ENCODE measurements around the gene STX2. TPM values are rescaled to one million over a fixed set of nuclear protein-coding genes. Genes with fewer than 3 reads are reported as not detected.
"Not testable (repeated sequence)": the region's sequence is repeated elsewhere in the genome, so short reads cannot be mapped to it uniquely, and the experiment has no call there.

STX2 gene
- 11.2 and 12.6 TPM in 2 replicates for total RNA-seq (2022)
- percentile 52 among the genes with signal in this experiment for Bru-seq, nascent RNA
- percentile 63 among the genes with signal in this experiment for BruChase-seq, experiment 1, labeled RNA remaining after a 2-hour chase
- BruChase-seq, experiment 2, labeled RNA remaining after a 6-hour chase: percentile 65 among the genes with signal in this experiment
- long read RNA-seq, transcript STX2-203 (11 exons, 2,151 nt): major isoform, 10 of 19 reads
- long read RNA-seq, partial matches to known transcripts: 3 of 19 reads
- long read RNA-seq, other reads (novel, unspliced or antisense): 5 of 19 reads

- CTCF ChIA-PET: interaction anchor here (1.0 kb wide), 1 partner anchor 32 kb away, joined by 4 read pairs; no protein-coding TSS in a partner anchor
- peak within 1 kb of the TSS; percentile 69 for H3K4me3 Mint-ChIP-seq (ENCODE audit: unreplicated experiment)
- no peaks in the 10 kb centered on the region for H3K27me3 Mint-ChIP-seq (ENCODE audit: insufficient read depth, unreplicated experiment)
- Histone ChIP-seq H3K27me3 (replicated peaks; ENCODE audit: control insufficient read depth, insufficient read depth, low read length) (no peaks in the 10 kb centered on the region), H3K4me3 (ENCODE audit: low read depth, low read length) (peak within 1 kb of the TSS; percentile 42), H3K4me1 (peaks cover 6% of the 10 kb centered on the region), H3K36me3 (ENCODE audit: control insufficient read depth, insufficient read depth, low read length) (no peaks in the 10 kb centered on the region), H3K9me3 (no peaks in the 10 kb centered on the region)
- DNase-seq: peak; percentile 78 to 91
- H3K36me3 Mint-ChIP-seq (ENCODE audit: insufficient read depth, unreplicated experiment): no peaks in the 10 kb centered on the region
- H3K9me3 Mint-ChIP-seq (ENCODE audit: unreplicated experiment): no peaks in the 10 kb centered on the region
- H3K27ac Mint-ChIP-seq (ENCODE audit: unreplicated experiment): peak within 1 kb of the TSS; percentile 53
- TF ChIP-seq CTCF (IDR thresholded peaks at IDR 0.05; ENCODE audit: insufficient read depth in 1 of 2, low read depth in 1 of 2, low read length in 1 of 2, severe bottlenecking in 1 of 2, unreplicated experiment in 1 of 2): peak; percentile 28 to 37
- H3K4me1 Mint-ChIP-seq (ENCODE audit: low read depth, unreplicated experiment): peaks cover 7% of the 10 kb centered on the region
- POLR2A ChIA-PET: no interaction called here
- no TSS peak for BruUV-seq (replicated peaks)
- intact Hi-C loops (cut with micrococcal nuclease; ENCODE audit: unreplicated experiment): loop anchor here (5.0 kb wide), 1 partner anchor 33 kb away; the partner anchor contains the start of gene RAN
These were observed at the start of gene STX2 for GRCh38 chr12:130838951-130839769. STX2 (minus strand) TSS chr12:130839250; CDS start chr12:130839099, 151 bp downstream.

GRCh38 chr12:130887190-130887589 is 48.1 kb upstream of the STX2 start:
- H3K4me1 ChIP-seq; BruUV-seq (replicated peaks); H3K27me3 Mint-ChIP-seq (ENCODE audit: insufficient read depth, unreplicated experiment); H3K4me1 Mint-ChIP-seq (ENCODE audit: low read depth, unreplicated experiment); H3K4me3 Mint-ChIP-seq (ENCODE audit: unreplicated experiment); intact Hi-C loops (cut with micrococcal nuclease; ENCODE audit: unreplicated experiment); H3K36me3 ChIP-seq (ENCODE audit: control insufficient read depth, insufficient read depth, low read length); H3K27me3 ChIP-seq (replicated peaks; ENCODE audit: control insufficient read depth, insufficient read depth, low read length); H3K36me3 Mint-ChIP-seq (ENCODE audit: insufficient read depth, unreplicated experiment); H3K4me3 ChIP-seq (ENCODE audit: low read depth, low read length); H3K9me3 ChIP-seq; H3K9me3 Mint-ChIP-seq (ENCODE audit: unreplicated experiment); H3K27ac Mint-ChIP-seq (ENCODE audit: unreplicated experiment); DNase-seq; POLR2A ChIA-PET; CTCF ChIA-PET: not testable (repeated sequence)

GRCh38 chr12:130881548-130881947 is 42.5 kb upstream of the STX2 start:
- DNase-seq: no peak
- Mint-ChIP-seq H3K36me3 (ENCODE audit: insufficient read depth, unreplicated experiment) (peaks cover 33% of the 10 kb centered on the region), H3K9me3 (ENCODE audit: unreplicated experiment) (no peaks in the 10 kb centered on the region), H3K27me3 (ENCODE audit: insufficient read depth, unreplicated experiment) (no peaks in the 10 kb centered on the region), H3K27ac (ENCODE audit: unreplicated experiment) (no peak overlapping the region), H3K4me1 (ENCODE audit: low read depth, unreplicated experiment) (peaks cover 28% of the 10 kb centered on the region), H3K4me3 (ENCODE audit: unreplicated experiment) (no peak overlapping the region)
- H3K4me3 ChIP-seq (ENCODE audit: low read depth, low read length): no peak overlapping the region
- POLR2A ChIA-PET: no interaction called here
- H3K9me3 ChIP-seq: no peaks in the 10 kb centered on the region
- intact Hi-C loops (cut with micrococcal nuclease; ENCODE audit: unreplicated experiment): no loop called here
- CTCF ChIA-PET: no interaction called here
- no peaks in the 10 kb centered on the region for H3K27me3 ChIP-seq (replicated peaks; ENCODE audit: control insufficient read depth, insufficient read depth, low read length)
- H3K36me3 ChIP-seq (ENCODE audit: control insufficient read depth, insufficient read depth, low read length): no peaks in the 10 kb centered on the region
- no TSS peak for BruUV-seq (replicated peaks)
- H3K4me1 ChIP-seq: peaks cover 18% of the 10 kb centered on the region
- no peak for TF ChIP-seq CTCF (IDR thresholded peaks at IDR 0.05; ENCODE audit: insufficient read depth in 1 of 2, low read depth in 1 of 2, low read length in 1 of 2, severe bottlenecking in 1 of 2, unreplicated experiment in 1 of 2)

Data from Caco-2 (cell line).